ENCODE results near the gene LARP4.
"Not testable (repeated sequence)": the region's sequence is repeated elsewhere in the genome, so short reads cannot be mapped to it uniquely, and the experiment has no call there.

- not testable (repeated sequence) for TF ChIP-seq CTCF, POLR2AphosphoS5, POLR2A, EP300 (IDR thresholded peaks at IDR 0.05)
Observed at GRCh38 chr12:50521781-50522180, 121.1 kb downstream of the LARP4 start.

All from upper lobe of left lung (tissue), 4 donors.